Measurements from ENCODE around the gene KIAA1671.

The KIAA1671 gene

DNA sequence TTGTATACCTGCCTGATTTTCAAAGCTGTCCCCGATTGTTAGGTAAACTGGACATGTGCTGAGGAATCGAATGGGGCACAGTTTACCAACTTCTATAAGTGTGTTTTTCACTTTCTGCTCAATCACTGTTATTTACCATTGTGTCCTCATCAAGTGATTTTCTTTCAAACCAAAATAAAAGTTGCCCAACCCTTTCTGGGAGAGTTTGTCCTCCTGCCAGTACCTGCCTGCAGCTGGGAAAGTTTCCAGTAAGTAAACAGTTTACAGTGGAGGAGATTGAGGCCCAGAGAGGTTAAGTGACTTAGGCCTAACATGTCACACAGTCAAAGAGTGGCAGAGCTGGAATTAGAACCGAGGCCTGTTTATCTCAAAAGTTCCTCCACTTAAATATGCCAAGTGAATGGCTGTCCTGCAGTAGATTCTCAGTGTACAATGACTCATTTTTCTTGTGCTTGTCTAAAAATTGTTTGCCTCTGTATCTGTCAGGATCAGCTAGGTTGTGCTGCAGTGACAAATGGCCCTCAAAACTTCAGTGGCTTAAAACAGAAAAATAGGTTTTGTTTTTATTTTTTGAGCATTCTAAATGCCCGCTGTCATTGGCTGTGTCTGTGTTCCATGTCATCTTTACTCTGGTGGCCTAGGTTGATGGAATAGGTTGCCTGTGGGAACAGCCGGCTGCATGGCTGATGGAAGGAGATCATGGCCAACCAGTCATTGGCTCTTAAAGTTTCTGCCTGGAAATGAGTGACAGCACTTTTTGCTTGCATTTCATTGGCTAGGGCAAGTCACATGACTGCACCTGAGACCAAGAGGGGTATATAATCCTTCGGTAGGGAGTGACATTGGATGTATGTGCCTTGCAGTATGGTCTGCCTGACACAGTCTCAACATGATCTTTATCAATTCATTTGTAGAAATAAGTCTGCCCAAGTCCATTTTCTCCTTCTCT lies 185.3 kb downstream of the KIAA1671 start:
- in situ Hi-C loops (cut with MboI; ENCODE audit: low sequenced_read_pairs), result no loop called here
- no peaks in the 10 kb centered on the region for H3K9me3 ChIP-seq

DNA sequence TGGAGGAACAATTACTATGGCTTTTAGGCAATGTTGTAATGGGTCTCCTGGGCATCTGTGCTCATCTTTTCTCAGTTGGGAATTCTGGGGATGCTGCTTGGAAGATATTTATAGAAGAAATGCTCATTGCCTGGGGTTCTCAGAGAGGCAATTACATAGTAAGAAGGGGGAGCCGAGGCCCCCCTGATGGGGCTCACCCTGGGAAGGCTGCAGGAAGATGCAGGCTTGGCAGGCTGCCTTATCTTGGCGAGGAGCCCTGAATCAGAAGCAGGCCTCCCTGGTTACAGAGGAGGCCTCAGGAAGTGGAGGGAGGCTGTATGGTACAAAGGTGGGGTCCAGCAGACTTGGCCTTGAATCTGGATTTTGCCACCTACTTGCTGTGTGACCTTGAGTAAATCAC lies 186.5 kb downstream of the KIAA1671 start:
- H3K4me1 ChIP-seq, result no peaks in the 10 kb centered on the region
- in situ Hi-C loops (cut with MboI; ENCODE audit: low sequenced_read_pairs), result no loop called here
- no peaks in the 10 kb centered on the region for H3K9me3 ChIP-seq
- H3K27me3 ChIP-seq (ENCODE audit: low read depth), result no peaks in the 10 kb centered on the region
- no peaks in the 10 kb centered on the region for H3K36me3 ChIP-seq (replicated peaks)
- no peak for DNase-seq (ENCODE audit: low spot score in 2 of 2)
- H3K4me3 ChIP-seq, result no peak overlapping the region

More for the DNA sequence above, 185.3 kb downstream of the KIAA1671 start:
- Histone ChIP-seq H3K4me3 (no peak overlapping the region), H3K36me3 (replicated peaks) (no peaks in the 10 kb centered on the region), H3K27me3 (ENCODE audit: low read depth) (no peaks in the 10 kb centered on the region), H3K4me1 (peaks cover 7% of the 10 kb centered on the region)
- DNase-seq (ENCODE audit: low spot score in 2 of 2), result peak in 1 of 2 experiments; percentile 33

GRCh38 chr22:25142102-25142501 lies 189.6 kb downstream of the KIAA1671 start:
- no peaks in the 10 kb centered on the region for H3K27me3 ChIP-seq (ENCODE audit: low read depth)
- DNase-seq (ENCODE audit: low spot score in 2 of 2), result no peak
- no peaks in the 10 kb centered on the region for H3K9me3 ChIP-seq
- H3K4me1 ChIP-seq, result no peaks in the 10 kb centered on the region
- in situ Hi-C loops (cut with MboI; ENCODE audit: low sequenced_read_pairs), result no loop called here
- H3K36me3 ChIP-seq (replicated peaks), result no peaks in the 10 kb centered on the region
- no peak overlapping the region for H3K4me3 ChIP-seq

- Histone ChIP-seq H3K4me3 (no peak overlapping the region), H3K36me3 (replicated peaks) (no peaks in the 10 kb centered on the region), H3K27me3 (ENCODE audit: low read depth) (no peaks in the 10 kb centered on the region), H3K9me3 (no peaks in the 10 kb centered on the region), H3K4me1 (no peaks in the 10 kb centered on the region)
- no peak for DNase-seq (ENCODE audit: low spot score in 2 of 2)
- in situ Hi-C loops (cut with MboI; ENCODE audit: low sequenced_read_pairs), result no loop called here
Measured at GRCh38 chr22:25143156-25144076, 190.9 kb downstream of the KIAA1671 start.

DNA sequence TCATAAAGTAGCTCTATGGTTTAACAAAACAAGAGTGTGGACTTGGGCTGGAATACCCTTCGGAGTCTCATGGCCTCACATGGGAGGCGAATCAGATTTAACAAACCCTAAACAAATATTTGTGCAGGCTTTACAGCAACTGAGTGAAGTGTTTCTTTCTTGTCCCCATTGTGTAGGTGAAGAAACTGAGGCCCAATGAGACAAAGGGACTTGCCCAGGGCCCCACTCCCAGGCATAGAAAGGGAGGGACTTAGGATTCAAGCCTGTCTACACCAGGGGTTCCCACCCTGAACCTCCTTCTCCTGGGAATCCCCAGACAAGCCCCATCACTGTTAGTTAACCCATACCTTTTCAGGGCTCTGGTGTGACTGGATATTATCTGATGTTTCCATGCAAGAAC lies 192.0 kb downstream of the KIAA1671 start:
- DNase-seq (ENCODE audit: low spot score in 2 of 2), result no peak
- in situ Hi-C loops (cut with MboI; ENCODE audit: low sequenced_read_pairs), result no loop called here
- H3K4me1 ChIP-seq, result no peaks in the 10 kb centered on the region
- H3K36me3 ChIP-seq (replicated peaks), result no peaks in the 10 kb centered on the region
- no peak overlapping the region for H3K4me3 ChIP-seq
- H3K9me3 ChIP-seq, result no peaks in the 10 kb centered on the region
- no peaks in the 10 kb centered on the region for H3K27me3 ChIP-seq (ENCODE audit: low read depth)

GRCh38 chr22:25146307-25146706 lies 193.8 kb downstream of the KIAA1671 start:
- no peak for DNase-seq (ENCODE audit: low spot score in 2 of 2)
- Histone ChIP-seq H3K4me3 (no peak overlapping the region), H3K4me1 (no peaks in the 10 kb centered on the region), H3K27me3 (ENCODE audit: low read depth) (no peaks in the 10 kb centered on the region), H3K9me3 (no peaks in the 10 kb centered on the region), H3K36me3 (replicated peaks) (no peaks in the 10 kb centered on the region)
- in situ Hi-C loops (cut with MboI; ENCODE audit: low sequenced_read_pairs), result no loop called here

DNA sequence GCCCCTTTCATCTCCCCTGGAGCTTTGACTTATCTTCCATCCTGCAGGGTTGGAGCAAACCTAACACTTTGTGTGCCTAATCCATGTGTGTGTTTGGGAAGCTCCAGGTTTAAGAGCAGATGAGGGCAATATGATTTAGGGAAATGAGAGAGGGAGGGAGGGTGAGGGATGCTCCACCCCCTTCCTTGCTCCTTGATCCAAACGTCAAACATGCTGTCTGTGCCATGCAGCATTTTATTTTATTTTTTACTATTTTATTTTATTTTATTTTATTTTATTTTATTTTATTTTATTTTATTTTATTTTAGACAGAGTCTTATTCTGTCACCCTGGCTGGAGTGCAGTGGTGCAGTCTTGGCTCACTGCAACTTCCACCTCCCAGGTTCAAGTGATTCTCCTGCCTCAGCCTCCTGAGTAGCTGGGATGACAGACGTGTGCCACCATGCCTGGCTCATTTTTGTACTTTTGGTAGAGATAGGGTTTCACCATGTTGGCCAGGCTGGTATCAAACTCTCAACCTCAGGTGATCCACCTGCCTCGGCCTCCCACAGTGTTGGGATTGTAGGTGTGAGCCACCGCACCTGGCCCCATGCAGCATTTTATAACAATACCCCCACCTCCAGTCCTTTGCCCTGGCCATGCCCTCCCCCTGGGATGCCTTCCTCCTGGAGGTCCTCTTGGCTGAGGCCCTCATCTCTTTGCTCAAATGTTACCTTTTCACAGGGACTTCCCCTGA lies 194.6 kb downstream of the KIAA1671 start:
- Histone ChIP-seq H3K4me1 (no peaks in the 10 kb centered on the region), H3K9me3 (no peaks in the 10 kb centered on the region), H3K4me3 (no peak overlapping the region), H3K27me3 (ENCODE audit: low read depth) (no peaks in the 10 kb centered on the region), H3K36me3 (replicated peaks) (no peaks in the 10 kb centered on the region)
- in situ Hi-C loops (cut with MboI; ENCODE audit: low sequenced_read_pairs), result no loop called here
- no peak for DNase-seq (ENCODE audit: low spot score in 2 of 2)

GRCh38 chr22:25147642-25147928 lies 195.1 kb downstream of the KIAA1671 start:
- H3K4me3 ChIP-seq, result no peak overlapping the region
- no peaks in the 10 kb centered on the region for H3K27me3 ChIP-seq (ENCODE audit: low read depth)
- DNase-seq (ENCODE audit: low spot score in 2 of 2), result no peak
- no peaks in the 10 kb centered on the region for H3K4me1 ChIP-seq
- no peaks in the 10 kb centered on the region for H3K9me3 ChIP-seq
- in situ Hi-C loops (cut with MboI; ENCODE audit: low sequenced_read_pairs), result no loop called here
- no peaks in the 10 kb centered on the region for H3K36me3 ChIP-seq (replicated peaks)

DNA sequence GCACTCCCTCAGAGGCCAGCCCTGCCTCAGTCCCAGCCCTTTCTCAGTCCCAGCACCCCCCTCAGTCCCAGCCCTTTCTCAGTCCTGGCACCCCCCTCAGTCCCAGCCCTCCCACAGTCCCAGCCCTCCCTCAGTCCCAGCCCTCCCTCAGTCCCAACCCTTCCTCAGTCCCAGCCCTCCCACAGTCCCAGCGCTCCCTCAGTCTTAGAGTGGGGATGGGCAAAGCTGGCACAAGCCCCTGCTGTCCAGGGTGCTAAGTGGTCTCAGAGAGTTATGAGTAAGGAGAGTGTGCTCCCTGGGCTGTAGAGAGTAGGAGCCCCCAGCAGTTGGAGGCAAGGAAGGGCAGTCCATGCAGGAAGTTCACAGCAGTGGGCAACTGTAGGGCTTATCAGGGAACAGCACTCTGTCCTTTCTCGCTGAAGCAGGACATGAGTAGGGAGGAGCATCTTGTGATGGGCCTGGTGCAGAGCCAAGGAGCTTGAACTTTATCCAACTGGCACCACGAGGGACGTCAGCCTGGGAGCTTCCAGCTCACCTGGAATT lies 195.7 kb downstream of the KIAA1671 start:
- Histone ChIP-seq H3K4me1 (no peaks in the 10 kb centered on the region), H3K9me3 (no peaks in the 10 kb centered on the region), H3K27me3 (ENCODE audit: low read depth) (no peaks in the 10 kb centered on the region), H3K4me3 (no peak overlapping the region), H3K36me3 (replicated peaks) (no peaks in the 10 kb centered on the region)
- DNase-seq (ENCODE audit: low spot score in 2 of 2), result no peak
- in situ Hi-C loops (cut with MboI; ENCODE audit: low sequenced_read_pairs), result no loop called here

DNA sequence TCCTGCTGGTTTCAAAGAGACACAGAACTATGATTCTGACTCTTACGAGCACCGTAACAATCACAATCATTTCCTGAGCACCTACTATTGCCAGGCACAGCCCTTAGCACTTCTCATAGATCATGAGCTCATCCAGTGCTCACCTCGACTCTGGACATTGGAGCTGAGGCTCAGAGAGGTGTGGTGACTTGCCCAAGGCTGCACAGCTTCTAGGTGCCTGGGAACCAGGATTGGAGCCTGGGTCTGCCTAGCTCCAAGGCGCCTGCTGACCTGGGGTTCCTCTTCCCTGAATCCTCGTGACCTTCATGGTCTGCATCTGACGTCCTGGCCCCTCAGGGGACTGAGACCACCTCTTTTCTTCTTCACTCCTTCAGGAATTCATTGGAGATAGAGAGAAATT lies 196.5 kb downstream of the KIAA1671 start:
- Histone ChIP-seq H3K27me3 (ENCODE audit: low read depth) (no peaks in the 10 kb centered on the region), H3K36me3 (replicated peaks) (no peaks in the 10 kb centered on the region), H3K4me1 (no peaks in the 10 kb centered on the region), H3K9me3 (no peaks in the 10 kb centered on the region), H3K4me3 (no peak overlapping the region)
- in situ Hi-C loops (cut with MboI; ENCODE audit: low sequenced_read_pairs), result no loop called here
- DNase-seq (ENCODE audit: low spot score in 2 of 2), result no peak

GRCh38 chr22:25153961-25154666 lies 201.6 kb downstream of the KIAA1671 start:
- Histone ChIP-seq H3K36me3 (replicated peaks) (no peaks in the 10 kb centered on the region), H3K4me3 (no peak overlapping the region), H3K4me1 (no peaks in the 10 kb centered on the region), H3K9me3 (no peaks in the 10 kb centered on the region), H3K27me3 (ENCODE audit: low read depth) (no peaks in the 10 kb centered on the region)
- in situ Hi-C loops (cut with MboI; ENCODE audit: low sequenced_read_pairs), result no loop called here
- no peak for DNase-seq (ENCODE audit: low spot score in 2 of 2)

- in situ Hi-C loops (cut with MboI; ENCODE audit: low sequenced_read_pairs), result no loop called here
- Histone ChIP-seq H3K9me3 (no peaks in the 10 kb centered on the region), H3K4me1 (no peaks in the 10 kb centered on the region), H3K27me3 (ENCODE audit: low read depth) (no peaks in the 10 kb centered on the region), H3K4me3 (no peak overlapping the region), H3K36me3 (replicated peaks) (no peaks in the 10 kb centered on the region)
- DNase-seq (ENCODE audit: low spot score in 2 of 2), result no peak
Measured at GRCh38 chr22:25154667-25154999, 202.1 kb downstream of the KIAA1671 start.

GRCh38 chr22:25156736-25157135 lies 204.2 kb downstream of the KIAA1671 start:
- no peaks in the 10 kb centered on the region for H3K9me3 ChIP-seq
- no peaks in the 10 kb centered on the region for H3K4me1 ChIP-seq
- DNase-seq (ENCODE audit: low spot score in 2 of 2), result no peak
- no peaks in the 10 kb centered on the region for H3K27me3 ChIP-seq (ENCODE audit: low read depth)
- no peak overlapping the region for H3K4me3 ChIP-seq
- H3K36me3 ChIP-seq (replicated peaks), result no peaks in the 10 kb centered on the region
- in situ Hi-C loops (cut with MboI; ENCODE audit: low sequenced_read_pairs), result no loop called here

All from HAP-1 (cell line).